Stimulated activated CD4-positive, alpha-beta T cell treated with anti-CD3 and anti-CD28 coated beads, TNF-alpha, amount 100 ng/mL, for 48 hours (primary cell): ENCODE measurements around the gene DNMT3A.
A peak's percentile ranks its signal among the peaks of the same experiment; 100 is the strongest.

ENCODE experiments used
- DNase-seq, 3 donors: peaks; one replicate each; pipeline ENCODE4 v3.0.0-alpha.2; 2020; ENCODE audit warnings: low read depth in 3 of 3

DNMT3A gene

GRCh38 chr2:25326326-25327013 lies 15.3 kb downstream of the DNMT3A start:
- no peak for DNase-seq

GRCh38 chr2:25324905-25325592 lies 16.7 kb downstream of the DNMT3A start:
- peak in 1 of 3 donors; percentile 20 for DNase-seq

- no peak for DNase-seq
Observed at GRCh38 chr2:25324251-25324650, 17.5 kb downstream of the DNMT3A start.

GRCh38 chr2:25323610-25324189 lies 18.0 kb downstream of the DNMT3A start:
- DNase-seq = no peak

- DNase-seq = peak in 2 of 3 donors; percentile 54 to 61
Observed at GRCh38 chr2:25323042-25323514, 18.6 kb downstream of the DNMT3A start.

GRCh38 chr2:25322312-25322711 lies 19.4 kb downstream of the DNMT3A start:
- no peak for DNase-seq

GRCh38 chr2:25320077-25320476 lies 21.6 kb downstream of the DNMT3A start:
- DNase-seq = no peak

GRCh38 chr2:25316101-25316500 lies 25.6 kb downstream of the DNMT3A start:
- no peak for DNase-seq

- DNase-seq = no peak
Observed at GRCh38 chr2:25315316-25315680, 26.4 kb downstream of the DNMT3A start.

GRCh38 chr2:25314514-25315315 lies 27.0 kb downstream of the DNMT3A start:
- DNase-seq = peak; percentile 82 to 90 (median 89)

GRCh38 chr2:25313711-25314513 lies 27.8 kb downstream of the DNMT3A start:
- no peak for DNase-seq

- DNase-seq = no peak
Observed at GRCh38 chr2:25312958-25313710, 28.6 kb downstream of the DNMT3A start.

- no peak for DNase-seq
Observed at GRCh38 chr2:25311865-25312575, 29.7 kb downstream of the DNMT3A start.

- DNase-seq = no peak
Observed at GRCh38 chr2:25310965-25311864, 30.5 kb downstream of the DNMT3A start.

- DNase-seq = no peak
Observed at GRCh38 chr2:25310709-25310964, 31.1 kb downstream of the DNMT3A start.

- DNase-seq = no peak
Observed at GRCh38 chr2:25309402-25309801, 32.3 kb downstream of the DNMT3A start.

GRCh38 chr2:25308599-25308998 lies 33.1 kb downstream of the DNMT3A start:
- DNase-seq = no peak

- DNase-seq = no peak
Observed at GRCh38 chr2:25307949-25308557, 33.7 kb downstream of the DNMT3A start.
